GM19328 (cell line): ENCODE data around the gene YIPF3.
"Not testable (repeated sequence)": the region's sequence is repeated elsewhere in the genome, so short reads cannot be mapped to it uniquely, and the experiment has no call there.

Source experiments
- ATAC-seq: cut with Tn5 transposase; IDR thresholded peaks from one replicate; pipeline ENCODE4 v1.9.1; 2021; ENCODE audit warnings: mild to moderate bottlenecking, moderate library complexity; ENCODE audit not compliant: unreplicated experiment

YIPF3 gene

DNA sequence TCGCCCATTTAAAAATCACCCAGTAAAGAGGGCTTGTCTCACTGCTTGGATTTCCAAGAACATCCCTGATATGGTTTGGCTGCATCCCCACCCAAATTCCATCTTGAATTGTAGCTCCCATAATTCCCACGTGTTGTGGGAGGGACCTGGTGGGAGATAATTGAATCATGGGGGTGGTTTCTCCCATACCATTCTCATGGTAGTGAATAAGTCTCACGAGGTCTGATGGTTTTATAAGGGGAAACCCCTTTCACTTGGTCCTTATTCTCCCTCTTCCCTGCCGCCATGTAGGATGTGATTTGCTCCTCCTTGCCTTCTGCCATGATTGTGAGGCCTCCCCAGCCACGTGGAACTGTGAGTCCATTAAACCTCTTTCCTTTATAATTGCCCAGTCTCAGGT lies 49.5 kb downstream of the YIPF3 start:
- ATAC-seq, result not testable (repeated sequence)

DNA sequence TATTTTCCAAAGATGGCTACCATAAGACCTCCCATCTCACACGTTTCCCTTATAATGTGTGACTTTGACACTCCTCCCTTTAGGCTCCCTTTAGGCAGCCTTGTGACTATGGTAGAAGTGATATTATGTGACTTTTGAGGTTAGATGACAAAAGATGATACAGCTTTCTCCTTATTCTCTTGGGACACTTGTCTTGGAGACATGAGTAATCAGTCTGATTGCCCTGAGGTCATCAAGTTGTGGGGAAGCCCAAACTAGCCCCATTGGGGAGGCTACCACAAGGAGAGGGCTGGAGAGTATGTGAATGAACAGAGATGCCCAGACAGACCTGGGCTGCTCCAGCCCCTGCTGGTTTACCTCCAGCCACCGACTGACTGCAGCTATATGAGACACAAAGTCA lies 50.8 kb downstream of the YIPF3 start:
- ATAC-seq, result no peak

DNA sequence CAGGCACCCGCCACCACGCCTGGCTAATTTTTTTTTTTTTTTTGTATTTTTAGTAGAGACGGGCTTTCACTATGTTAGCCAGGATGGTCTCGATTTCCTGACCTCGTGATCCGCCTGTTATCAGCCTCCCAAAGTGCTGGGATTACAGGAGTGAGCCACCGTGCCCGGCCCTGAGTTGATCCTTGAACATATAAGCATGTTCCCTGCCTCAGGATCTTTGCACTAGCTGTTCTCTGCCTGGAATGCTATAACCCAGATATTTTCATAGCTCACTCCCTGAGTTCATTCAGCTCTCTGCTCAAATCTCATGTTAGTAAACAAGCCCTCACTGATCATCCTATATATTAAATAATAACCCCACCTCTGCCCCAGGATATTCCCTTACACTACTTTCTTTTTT lies 52.4 kb downstream of the YIPF3 start:
- no peak for ATAC-seq

DNA sequence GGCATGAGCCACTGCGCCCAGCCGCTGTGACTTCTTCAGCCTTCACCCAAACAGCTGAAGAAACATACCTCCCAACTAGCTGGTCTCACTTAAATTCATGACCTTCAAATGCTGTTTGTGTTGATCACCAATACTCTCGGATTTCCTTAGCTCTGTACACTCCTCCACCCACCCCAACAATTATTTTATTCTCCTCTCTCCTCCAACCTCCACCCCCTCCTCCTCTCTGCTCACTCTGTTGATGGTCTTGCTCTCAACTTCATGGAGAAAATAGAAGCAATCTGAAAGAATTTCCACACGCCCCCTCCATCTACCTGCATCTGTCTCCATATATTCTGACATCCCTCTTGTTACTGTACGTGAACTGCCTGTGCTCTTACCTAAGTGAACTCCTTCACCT lies 54.8 kb downstream of the YIPF3 start:
- no peak for ATAC-seq
